ENCODE data around the gene WDR3.

GRCh38 chr1:117967477-117967876 is 37.9 kb downstream of the WDR3 start:
- TF ChIP-seq JUN (IDR thresholded peaks at IDR 0.05; ENCODE audit: borderline replicate concordance, insufficient read depth, insufficient read length, low read depth) (no peak), FOS (IDR thresholded peaks at IDR 0.05; ENCODE audit: borderline replicate concordance, insufficient read depth, low read length) (no peak), POLR2AphosphoS5 (IDR thresholded peaks at IDR 0.05; ENCODE audit: insufficient read depth, low read depth, low read length) (no peak), CTCF (IDR thresholded peaks at IDR 0.05; ENCODE audit: extremely low read depth in 1 of 2, insufficient read depth in 1 of 2, low read depth in 1 of 2, low read length in 2 of 2) (no peak), MYC (IDR thresholded peaks at IDR 0.05; ENCODE audit: low read depth, low read length) (no peak)
- TF ChIP-seq, protein P1, sequence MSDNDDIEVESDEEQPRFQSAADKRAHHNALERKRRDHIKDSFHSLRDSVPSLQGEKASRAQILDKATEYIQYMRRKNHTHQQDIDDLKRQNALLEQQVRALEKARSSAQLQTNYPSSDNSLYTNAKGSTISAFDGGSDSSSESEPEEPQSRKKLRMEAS (IDR thresholded peaks at IDR 0.05; ENCODE audit: insufficient read depth, insufficient read length) = no peak

Data from endothelial cell of umbilical vein (primary cell).